Transverse colon (tissue), 4 donors: ENCODE data around the gene TOMM70. TPM values are rescaled to one million over a fixed set of nuclear protein-coding genes. Genes with fewer than 3 reads are reported as not detected.

Experiments
- DNase-seq: peaks from one replicate; pipeline ENCODE4 v3.0.0-alpha.2; 2019
- H3K27ac ChIP-seq, 4 donors: fragments of 200-600 bp; sonication (generic); 2 replicates each; pipeline ENCODE4 v1.5.1; 2016 to 2018; ENCODE audit warnings: inconsistent platforms in 4 of 4
- H3K27me3 ChIP-seq: fragments of 200-600 bp; sonication (generic); 2 replicates; pipeline ENCODE4 v1.5.1; 2017; ENCODE audit warnings: inconsistent platforms
- H3K36me3 ChIP-seq, 4 donors: fragments of 200-600 bp; sonication (generic); 2 replicates each; pipeline ENCODE4 v1.5.1; 2017 to 2019; ENCODE audit warnings: inconsistent platforms in 4 of 4
- H3K4me1 ChIP-seq, 4 donors: fragments of 200-600 bp; sonication (generic); 2 replicates each; pipeline ENCODE4 v1.5.1; 2017 to 2020; ENCODE audit warnings: inconsistent platforms in 4 of 4
- H3K4me3 ChIP-seq, 4 donors: fragments of 200-600 bp; sonication (generic); 1 replicate in 1 of 4; 2 replicates in 3 of 4; pipeline versions ENCODE4 v1.5.1 to v1.6.1; 2017 to 2019; ENCODE audit warnings: inconsistent platforms in 4 of 4
- H3K9me3 ChIP-seq, 2 donors: fragments of 200-600 bp; sonication (generic); 2 replicates each; pipeline ENCODE4 v1.5.1; 2017 to 2019; ENCODE audit warnings: inconsistent platforms in 2 of 2
- EP300 ChIP-seq: sonication (generic); formaldehyde crosslinking; IDR thresholded peaks from one replicate; pipeline ENCODE4 v1.6.1; 2017; ENCODE audit warnings: antibody characterized with exemption, low read depth
- POLR2A ChIP-seq: fragments of 450-650 bp; IDR thresholded peaks from one replicate; pipeline ENCODE4 v1.6.1; 2016; ENCODE audit warnings: antibody characterized with exemption, mild to moderate bottlenecking, moderate library complexity
- POLR2AphosphoS5 ChIP-seq, 3 donors: sonication (generic); formaldehyde crosslinking; IDR thresholded peaks; one replicate each; pipeline ENCODE4 v1.6.1; 2016; ENCODE audit warnings: antibody characterized with exemption in 3 of 3
- WGBS, 2 donors: methylation state at CpG; one replicate each; pipeline ENCODE4 v1.1.5; 2018; ENCODE audit warnings: low coverage in 1 of 2; 5-methylcytosine and 5-hydroxymethylcytosine counted together
- in situ Hi-C, 4 donors: fragments of 200-750 bp; cut with MboI; loops; one replicate each; pipeline versions ENCODE4 v1.15.0 to v1.15.1; 2017; ENCODE audit warnings: low sequenced_read_pairs in 3 of 4, low pct_ligation_motif_present in 1 of 4, low pct_unique_long_range_greater_than_20kb in 1 of 4
- intact Hi-C: fragments of 100-400 bp; cut with DNase I; formaldehyde crosslinking; loops from one replicate; pipeline ENCODE4 v1.15.1; 2023; ENCODE audit warnings: low total_unique reads
- total RNA-seq, 4 donors: library from RNA; depleted of rRNA; stranded (reverse); fragments of >200 nt; gene quantifications; one replicate each; pipeline ENCODE4 v1.1.0, GENCODE V29; 2016
- TF ChIP-seq, protein P1 (sequence below), 5 experiments: fragments of 200-600 bp in 3 of 5; fragments of 450-650 bp in 2 of 5; sonication (generic) in 3 of 5; IDR thresholded peaks; 1 replicate in 2 of 5; 2 replicates in 3 of 5; pipeline ENCODE4 v1.5.1; 2016 to 2017; ENCODE audit warnings: antibody characterized with exemption in 5 of 5, inconsistent platforms in 3 of 5, mild to moderate bottlenecking in 2 of 5, moderate library complexity in 1 of 5

The TOMM70 gene
- total RNA-seq, 4 donors from 2014 or later: 13.1 to 38.1 (median 33.0) TPM

DNA sequence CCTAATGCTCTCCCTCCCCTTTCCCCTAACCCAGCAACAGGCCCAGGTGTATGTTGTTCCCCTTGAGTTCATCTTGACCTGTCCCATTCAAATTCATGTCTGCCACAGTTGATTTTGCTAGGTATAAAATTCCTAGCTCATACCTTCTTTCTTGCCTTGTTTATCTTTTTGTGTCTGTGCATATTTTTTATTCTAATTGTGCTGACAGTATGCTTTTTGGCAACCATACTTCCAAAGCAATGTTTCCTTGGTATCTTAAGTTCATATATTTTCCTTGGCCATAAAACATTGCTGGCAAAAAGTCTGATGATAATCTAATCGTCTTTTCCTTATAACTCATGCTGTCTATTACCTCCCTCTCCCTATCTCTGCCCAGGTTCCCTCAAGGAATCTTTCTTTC is 16.0 kb upstream of the TOMM70 start:
- Histone ChIP-seq H3K27me3 (no peaks in the 10 kb centered on the region), H3K9me3 (no peaks in the 10 kb centered on the region), H3K27ac (no peak overlapping the region), H3K4me3 (no peak overlapping the region), H3K36me3 (no peaks in the 10 kb centered on the region), H3K4me1 (peaks cover 0 to 5% (median 0%) of the 10 kb centered on the region in 4 donors)
- no peak for DNase-seq
- in situ Hi-C loops (no loop called here), intact Hi-C loops (loop anchor here (5.0 kb wide), 1 partner anchor 610 kb away; no protein-coding TSS in a partner anchor)
- TF ChIP-seq POLR2A: no peak
- TF ChIP-seq POLR2AphosphoS5 (IDR thresholded peaks at IDR 0.05): no peak
- TF ChIP-seq EP300: no peak
- TF ChIP-seq, protein P1, sequence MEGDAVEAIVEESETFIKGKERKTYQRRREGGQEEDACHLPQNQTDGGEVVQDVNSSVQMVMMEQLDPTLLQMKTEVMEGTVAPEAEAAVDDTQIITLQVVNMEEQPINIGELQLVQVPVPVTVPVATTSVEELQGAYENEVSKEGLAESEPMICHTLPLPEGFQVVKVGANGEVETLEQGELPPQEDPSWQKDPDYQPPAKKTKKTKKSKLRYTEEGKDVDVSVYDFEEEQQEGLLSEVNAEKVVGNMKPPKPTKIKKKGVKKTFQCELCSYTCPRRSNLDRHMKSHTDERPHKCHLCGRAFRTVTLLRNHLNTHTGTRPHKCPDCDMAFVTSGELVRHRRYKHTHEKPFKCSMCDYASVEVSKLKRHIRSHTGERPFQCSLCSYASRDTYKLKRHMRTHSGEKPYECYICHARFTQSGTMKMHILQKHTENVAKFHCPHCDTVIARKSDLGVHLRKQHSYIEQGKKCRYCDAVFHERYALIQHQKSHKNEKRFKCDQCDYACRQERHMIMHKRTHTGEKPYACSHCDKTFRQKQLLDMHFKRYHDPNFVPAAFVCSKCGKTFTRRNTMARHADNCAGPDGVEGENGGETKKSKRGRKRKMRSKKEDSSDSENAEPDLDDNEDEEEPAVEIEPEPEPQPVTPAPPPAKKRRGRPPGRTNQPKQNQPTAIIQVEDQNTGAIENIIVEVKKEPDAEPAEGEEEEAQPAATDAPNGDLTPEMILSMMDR (IDR thresholded peaks at IDR 0.05): no peak
- WGBS, 2 donors: 56 to 80% methylated on average over 1 of the region's 1 CpG

DNA sequence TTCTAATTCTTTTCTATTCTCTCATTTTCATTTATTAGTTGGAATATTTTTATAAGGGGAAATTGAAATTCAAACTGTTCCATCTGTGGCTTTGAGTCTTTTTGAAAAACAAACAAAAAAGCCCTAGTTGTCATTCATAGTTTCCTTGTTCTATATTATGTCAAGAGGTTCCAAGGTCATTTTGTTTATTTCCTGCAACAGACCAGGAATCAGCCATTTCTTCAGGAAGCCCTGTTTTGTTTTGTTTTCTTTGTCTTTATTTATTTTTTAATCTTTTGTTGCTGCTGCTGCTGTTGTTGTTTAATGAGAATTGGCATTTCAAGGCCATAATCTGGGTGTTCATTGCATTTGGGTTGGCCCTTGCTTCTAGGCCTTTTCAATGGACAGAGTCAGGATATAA is 15.3 kb upstream of the TOMM70 start:
- H3K36me3 ChIP-seq: no peaks in the 10 kb centered on the region
- intact Hi-C loops (loop anchor here (5.0 kb wide), 1 partner anchor 609 kb away; no protein-coding TSS in a partner anchor), in situ Hi-C loops (no loop called here)
- no peak for TF ChIP-seq POLR2AphosphoS5 (IDR thresholded peaks at IDR 0.05)
- no peak for TF ChIP-seq POLR2A
- TF ChIP-seq, protein P1 (IDR thresholded peaks at IDR 0.05): no peak
- TF ChIP-seq EP300: no peak
- H3K27ac ChIP-seq: no peak overlapping the region
- H3K27me3 ChIP-seq: no peaks in the 10 kb centered on the region
- no peak overlapping the region for H3K4me3 ChIP-seq
- no peaks in the 10 kb centered on the region for H3K9me3 ChIP-seq
- no peak for DNase-seq
- H3K4me1 ChIP-seq: peaks cover 0 to 5% (median 0%) of the 10 kb centered on the region in 4 donors

DNA sequence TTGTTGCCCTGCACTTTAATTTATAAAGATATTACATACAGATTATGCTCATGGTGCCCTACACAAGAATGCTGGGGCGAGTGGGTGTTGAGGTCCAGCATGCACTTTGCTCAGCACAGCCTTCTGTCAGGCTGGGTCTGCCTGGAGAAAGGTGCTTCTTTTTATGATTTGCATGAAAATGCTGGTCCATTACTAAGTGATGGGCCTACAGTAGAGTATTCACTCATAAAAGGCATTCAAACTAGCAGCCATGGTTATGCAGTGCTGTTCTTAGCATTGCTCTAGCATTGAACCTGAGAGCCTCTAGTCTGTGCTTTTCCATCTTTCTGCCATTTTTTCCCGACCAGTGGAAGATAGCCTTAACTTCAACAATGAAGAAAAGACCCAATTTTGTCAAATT is 12.7 kb upstream of the TOMM70 start:
- H3K4me1 ChIP-seq: peaks cover 0 to 5% (median 0%) of the 10 kb centered on the region in 4 donors
- no peaks in the 10 kb centered on the region for H3K36me3 ChIP-seq
- H3K9me3 ChIP-seq: no peaks in the 10 kb centered on the region
- no peak overlapping the region for H3K4me3 ChIP-seq
- no peaks in the 10 kb centered on the region for H3K27me3 ChIP-seq
- intact Hi-C loops (no loop called here), in situ Hi-C loops (no loop called here)
- WGBS, 2 donors: 94 to 100% methylated on average over 1 to 2 of the region's 2 CpGs
- H3K27ac ChIP-seq: no peak overlapping the region
- TF ChIP-seq POLR2AphosphoS5 (IDR thresholded peaks at IDR 0.05) (no peak), POLR2A (no peak)
- TF ChIP-seq, protein P1 (IDR thresholded peaks at IDR 0.05): no peak
- DNase-seq: no peak

DNA sequence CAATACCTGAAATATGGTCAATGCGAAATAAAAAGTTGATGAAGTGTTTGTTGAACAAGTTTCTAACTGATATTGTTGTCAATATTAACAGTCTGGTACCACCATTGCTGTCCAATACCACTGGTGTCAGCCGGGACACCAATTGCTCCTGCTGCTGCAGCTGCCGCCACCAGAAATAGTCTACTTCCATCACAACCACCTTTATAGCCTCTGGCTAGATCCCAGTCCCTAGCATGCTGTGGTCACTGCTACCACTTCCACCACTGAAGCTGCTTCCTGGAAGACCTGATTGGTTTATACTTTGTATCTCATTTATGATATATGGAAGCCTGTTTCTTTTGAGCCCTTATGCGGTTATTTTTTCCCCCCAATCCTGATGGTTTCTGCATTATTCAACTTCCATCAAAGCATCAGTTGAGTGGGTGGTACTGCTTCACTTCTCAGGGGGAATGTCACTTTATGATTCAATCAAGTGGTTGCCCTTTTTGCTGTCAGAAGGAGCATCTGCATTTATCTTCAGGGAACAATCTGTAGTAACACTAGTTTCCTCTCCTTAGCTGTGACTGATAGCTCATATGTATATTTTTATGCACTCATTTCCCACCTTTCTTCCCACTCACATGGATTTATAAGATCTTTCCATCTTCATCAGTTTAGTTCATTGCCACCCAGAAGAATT is 12.2 kb upstream of the TOMM70 start:
- Histone ChIP-seq H3K9me3 (no peaks in the 10 kb centered on the region), H3K27me3 (no peaks in the 10 kb centered on the region), H3K4me1 (peaks cover 0 to 5% (median 0%) of the 10 kb centered on the region in 4 donors), H3K36me3 (no peaks in the 10 kb centered on the region), H3K27ac (no peak overlapping the region), H3K4me3 (no peak overlapping the region)
- intact Hi-C loops: no loop called here
- TF ChIP-seq, protein P1 (IDR thresholded peaks at IDR 0.05): no peak
- TF ChIP-seq POLR2A: no peak
- TF ChIP-seq EP300: no peak
- TF ChIP-seq POLR2AphosphoS5 (IDR thresholded peaks at IDR 0.05): no peak
- in situ Hi-C loops: no loop called here
- no peak for DNase-seq
- WGBS, 2 donors: 93 to 94% methylated on average over 2 to 4 of the region's 4 CpGs
